HEK293 (cell line): Measurements from ENCODE around the gene WDR89.

Experiments used
- CTCF ChIP-seq: fragments of 450-650 bp; formaldehyde crosslinking; IDR thresholded peaks from 2 replicates; pipeline ENCODE4 v1.5.1; 2016; ENCODE audit warnings: missing biosample characterization, missing genetic modification characterization
- REST ChIP-seq: fragments of 450-650 bp; formaldehyde crosslinking; IDR thresholded peaks from 2 replicates; pipeline ENCODE4 v1.5.1; 2016; ENCODE audit warnings: missing biosample characterization, missing genetic modification characterization
- YY1 ChIP-seq: fragments of 450-650 bp; formaldehyde crosslinking; IDR thresholded peaks from 2 replicates; pipeline ENCODE4 v1.5.1; 2018; ENCODE audit warnings: missing biosample characterization, missing genetic modification characterization

- TF ChIP-seq YY1 (tag by site-specific recombination) (no peak), REST (tag by site-specific recombination) (no peak), CTCF (tag by site-specific recombination) (no peak)
These were observed 45.3 kb upstream of the WDR89 start for GRCh38 chr14:63686926-63687325.
